Subcutaneous abdominal adipose tissue (tissue), 5 donors: ENCODE data around the gene NRIP1.

Experiments
- H3K27ac ChIP-seq: one replicate; pipeline ENCODE4 v1.7.0; 2013; ENCODE audit warnings: low read depth, mild to moderate bottlenecking, inconsistent platforms, low read length, moderate library complexity
- H3K27me3 ChIP-seq, 5 donors: one replicate each; pipeline ENCODE4 v1.7.0; 2013; ENCODE audit warnings: low read length in 5 of 5, inconsistent platforms in 1 of 5; ENCODE audit not compliant: control insufficient read depth in 5 of 5, insufficient read depth in 4 of 5
- H3K36me3 ChIP-seq, 5 donors: one replicate each; pipeline ENCODE4 v1.7.0; 2013; ENCODE audit warnings: low read length in 5 of 5; ENCODE audit not compliant: control insufficient read depth in 5 of 5, insufficient read depth in 5 of 5
- H3K4me1 ChIP-seq, 5 donors: one replicate each; pipeline ENCODE4 v1.7.0; 2013; ENCODE audit warnings: low read length in 5 of 5, mild to moderate bottlenecking in 3 of 5, moderate library complexity in 1 of 5; ENCODE audit not compliant: control insufficient read depth in 5 of 5, insufficient read depth in 5 of 5
- H3K4me3 ChIP-seq, 5 donors: one replicate each; pipeline ENCODE4 v1.7.0; 2013; ENCODE audit warnings: low read length in 5 of 5, low read depth in 1 of 5
- H3K9ac ChIP-seq, 5 donors: one replicate each; pipeline ENCODE4 v1.7.0; 2013; ENCODE audit warnings: low read length in 5 of 5, mild to moderate bottlenecking in 4 of 5, moderate library complexity in 3 of 5
- H3K9me3 ChIP-seq, 5 donors: one replicate each; pipeline ENCODE4 v1.7.0; 2013; ENCODE audit warnings: low read length in 5 of 5; ENCODE audit not compliant: control insufficient read depth in 5 of 5
- donor health status: healthy.
- donor health status: healthy.
- donor health status: healthy.
- donor health status: healthy.
- donor health status: healthy.

Gene NRIP1

GRCh38 chr21:15011967-15012366 is 52.8 kb downstream of the NRIP1 start:
- Histone ChIP-seq H3K27ac (peak overlapping the region; percentile 17), H3K36me3 (peaks cover 0 to 16% (median 3%) of the 10 kb centered on the region in 5 donors), H3K9me3 (no peaks in the 10 kb centered on the region), H3K4me3 (no peak overlapping the region), H3K4me1 (peaks cover 0 to 8% (median 2%) of the 10 kb centered on the region in 5 donors), H3K9ac (no peak overlapping the region), H3K27me3 (no peaks in the 10 kb centered on the region)

- Histone ChIP-seq H3K9ac (no peak overlapping the region), H3K9me3 (no peaks in the 10 kb centered on the region), H3K36me3 (peaks cover 0 to 16% (median 3%) of the 10 kb centered on the region in 5 donors), H3K4me1 (peaks cover 0 to 11% (median 7%) of the 10 kb centered on the region in 5 donors), H3K27ac (no peak overlapping the region), H3K27me3 (no peaks in the 10 kb centered on the region), H3K4me3 (no peak overlapping the region)
Measured at GRCh38 chr21:15010645-15011044, 54.2 kb downstream of the NRIP1 start.

- H3K27ac ChIP-seq, result no peak overlapping the region
- H3K4me3 ChIP-seq, result no peak overlapping the region
- H3K36me3 ChIP-seq, result peaks cover 0 to 12% (median 3%) of the 10 kb centered on the region in 5 donors
- peaks cover 0 to 16% (median 10%) of the 10 kb centered on the region in 5 donors for H3K4me1 ChIP-seq
- H3K27me3 ChIP-seq, result no peaks in the 10 kb centered on the region
- H3K9ac ChIP-seq, result no peak overlapping the region
- H3K9me3 ChIP-seq, result no peaks in the 10 kb centered on the region
Measured at GRCh38 chr21:15009837-15010363, 54.9 kb downstream of the NRIP1 start.

- Histone ChIP-seq H3K4me3 (no peak overlapping the region), H3K9ac (no peak overlapping the region), H3K27me3 (no peaks in the 10 kb centered on the region), H3K9me3 (no peaks in the 10 kb centered on the region), H3K36me3 (peaks cover 0 to 6% (median 3%) of the 10 kb centered on the region in 5 donors), H3K27ac (peak overlapping the region; percentile 20), H3K4me1 (peaks cover 0 to 21% (median 13%) of the 10 kb centered on the region in 5 donors)
Measured at GRCh38 chr21:15007716-15008296, 57.0 kb downstream of the NRIP1 start.

- H3K9ac ChIP-seq, result no peak overlapping the region
- no peak overlapping the region for H3K4me3 ChIP-seq
- peaks cover 0 to 6% (median 3%) of the 10 kb centered on the region in 5 donors for H3K36me3 ChIP-seq
- no peaks in the 10 kb centered on the region for H3K9me3 ChIP-seq
- peak overlapping the region; percentile 14 for H3K27ac ChIP-seq
- H3K27me3 ChIP-seq, result no peaks in the 10 kb centered on the region
- H3K4me1 ChIP-seq, result peaks cover 0 to 25% (median 16%) of the 10 kb centered on the region in 5 donors
Measured at GRCh38 chr21:15006594-15007230, 58.1 kb downstream of the NRIP1 start.

GRCh38 chr21:15005391-15005790 is 59.4 kb downstream of the NRIP1 start:
- no peak overlapping the region for H3K9ac ChIP-seq
- H3K27ac ChIP-seq, result peak overlapping the region; percentile 45
- no peaks in the 10 kb centered on the region for H3K9me3 ChIP-seq
- H3K27me3 ChIP-seq, result no peaks in the 10 kb centered on the region
- peak overlapping the region in 2 of 5 donors; percentile 11 to 17 for H3K4me3 ChIP-seq
- peaks cover 0 to 37% (median 21%) of the 10 kb centered on the region in 5 donors for H3K4me1 ChIP-seq
- H3K36me3 ChIP-seq, result peaks cover 0 to 5% (median 2%) of the 10 kb centered on the region in 5 donors

- H3K36me3 ChIP-seq, result peaks cover 0 to 3% (median 2%) of the 10 kb centered on the region in 5 donors
- H3K4me1 ChIP-seq, result peaks cover 0 to 43% (median 21%) of the 10 kb centered on the region in 5 donors
- no peaks in the 10 kb centered on the region for H3K9me3 ChIP-seq
- H3K27ac ChIP-seq, result peak overlapping the region; percentile 45
- H3K27me3 ChIP-seq, result no peaks in the 10 kb centered on the region
- H3K4me3 ChIP-seq, result peak overlapping the region in 1 of 5 donors; percentile 11
- no peak overlapping the region for H3K9ac ChIP-seq
Measured at GRCh38 chr21:15004721-15005370, 60.0 kb downstream of the NRIP1 start.

- H3K27ac ChIP-seq, result peak overlapping the region; percentile 18
- H3K4me3 ChIP-seq, result no peak overlapping the region
- H3K9ac ChIP-seq, result no peak overlapping the region
- peaks cover 0 to 54% (median 25%) of the 10 kb centered on the region in 5 donors for H3K4me1 ChIP-seq
- H3K9me3 ChIP-seq, result no peaks in the 10 kb centered on the region
- no peaks in the 10 kb centered on the region for H3K27me3 ChIP-seq
- peaks cover 0 to 3% (median 2%) of the 10 kb centered on the region in 5 donors for H3K36me3 ChIP-seq
Measured at GRCh38 chr21:15003463-15004135, 61.2 kb downstream of the NRIP1 start.

GRCh38 chr21:15001857-15002606 is 62.8 kb downstream of the NRIP1 start:
- Histone ChIP-seq H3K4me3 (no peak overlapping the region), H3K9me3 (no peaks in the 10 kb centered on the region), H3K9ac (no peak overlapping the region), H3K27ac (no peak overlapping the region), H3K36me3 (peaks cover 0 to 2% (median 0%) of the 10 kb centered on the region in 5 donors), H3K27me3 (no peaks in the 10 kb centered on the region), H3K4me1 (peaks cover 0 to 49% (median 30%) of the 10 kb centered on the region in 5 donors)
